ENCODE results near the gene PPP2R5E.
"Not testable (repeated sequence)": the region's sequence is repeated elsewhere in the genome, so short reads cannot be mapped to it uniquely, and the experiment has no call there.

PPP2R5E gene

DNA sequence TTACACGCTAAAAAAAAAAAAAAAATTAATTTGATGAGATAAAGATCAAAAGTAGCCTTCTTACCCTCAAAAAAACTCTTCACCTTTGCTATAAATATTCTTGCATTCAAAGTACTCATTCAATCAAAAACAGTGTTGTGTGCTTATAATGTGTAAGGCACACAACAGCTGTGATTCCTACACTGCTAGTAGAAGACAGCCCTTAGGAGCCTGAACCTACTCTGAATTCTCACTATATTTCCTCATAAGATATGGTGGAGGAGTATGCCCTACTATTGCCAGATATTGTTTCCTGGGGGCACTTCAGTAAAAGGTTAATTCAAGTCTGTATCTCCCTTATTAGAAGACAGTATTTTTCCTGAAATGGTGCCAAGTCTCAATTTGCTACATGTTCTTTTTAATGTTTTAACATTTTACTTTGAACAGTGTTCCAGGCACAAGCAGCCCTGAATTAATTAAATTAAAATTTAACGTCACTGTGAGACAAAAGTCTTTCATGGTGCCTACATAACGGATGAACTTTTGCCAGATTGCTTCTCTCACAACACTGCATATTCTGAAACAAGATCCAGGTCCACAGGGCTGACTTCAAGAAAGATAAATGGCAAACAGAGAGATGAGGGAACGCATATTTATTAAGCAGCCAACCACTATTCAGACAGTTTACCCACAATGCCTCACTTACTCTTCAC, 19.3 kb downstream of the PPP2R5E start:
- TF ChIP-seq, protein P1, sequence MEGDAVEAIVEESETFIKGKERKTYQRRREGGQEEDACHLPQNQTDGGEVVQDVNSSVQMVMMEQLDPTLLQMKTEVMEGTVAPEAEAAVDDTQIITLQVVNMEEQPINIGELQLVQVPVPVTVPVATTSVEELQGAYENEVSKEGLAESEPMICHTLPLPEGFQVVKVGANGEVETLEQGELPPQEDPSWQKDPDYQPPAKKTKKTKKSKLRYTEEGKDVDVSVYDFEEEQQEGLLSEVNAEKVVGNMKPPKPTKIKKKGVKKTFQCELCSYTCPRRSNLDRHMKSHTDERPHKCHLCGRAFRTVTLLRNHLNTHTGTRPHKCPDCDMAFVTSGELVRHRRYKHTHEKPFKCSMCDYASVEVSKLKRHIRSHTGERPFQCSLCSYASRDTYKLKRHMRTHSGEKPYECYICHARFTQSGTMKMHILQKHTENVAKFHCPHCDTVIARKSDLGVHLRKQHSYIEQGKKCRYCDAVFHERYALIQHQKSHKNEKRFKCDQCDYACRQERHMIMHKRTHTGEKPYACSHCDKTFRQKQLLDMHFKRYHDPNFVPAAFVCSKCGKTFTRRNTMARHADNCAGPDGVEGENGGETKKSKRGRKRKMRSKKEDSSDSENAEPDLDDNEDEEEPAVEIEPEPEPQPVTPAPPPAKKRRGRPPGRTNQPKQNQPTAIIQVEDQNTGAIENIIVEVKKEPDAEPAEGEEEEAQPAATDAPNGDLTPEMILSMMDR (IDR thresholded peaks at IDR 0.05; ENCODE audit: low read depth, low read length, missing control alignments): no peak
- DNase-seq (ENCODE audit: low read depth): no peak
- no peak overlapping the region for H3K4me3 ChIP-seq (ENCODE audit: low read depth, low read length)

DNA sequence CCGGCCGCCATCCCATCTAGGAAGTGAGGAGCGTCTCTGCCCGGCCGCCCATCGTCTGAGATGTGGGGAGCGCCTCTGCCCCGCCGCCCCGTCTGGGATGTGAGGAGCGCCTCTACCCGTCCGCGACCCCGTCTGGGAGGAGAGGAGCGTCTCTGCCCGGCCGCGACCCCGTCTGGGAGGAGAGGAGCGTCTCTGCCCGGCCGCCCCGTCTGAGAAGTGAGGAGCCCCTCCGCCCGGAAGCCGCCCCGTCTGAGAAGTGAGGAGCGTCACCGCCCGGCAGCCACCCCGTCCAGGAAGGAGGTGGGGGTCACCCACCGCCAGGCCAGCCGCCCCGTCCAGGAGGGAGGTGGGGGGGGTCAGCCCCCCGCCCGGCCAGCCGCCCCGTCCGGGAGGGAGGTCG, 20.7 kb downstream of the PPP2R5E start:
- DNase-seq (ENCODE audit: low read depth): not testable (repeated sequence)

DNA sequence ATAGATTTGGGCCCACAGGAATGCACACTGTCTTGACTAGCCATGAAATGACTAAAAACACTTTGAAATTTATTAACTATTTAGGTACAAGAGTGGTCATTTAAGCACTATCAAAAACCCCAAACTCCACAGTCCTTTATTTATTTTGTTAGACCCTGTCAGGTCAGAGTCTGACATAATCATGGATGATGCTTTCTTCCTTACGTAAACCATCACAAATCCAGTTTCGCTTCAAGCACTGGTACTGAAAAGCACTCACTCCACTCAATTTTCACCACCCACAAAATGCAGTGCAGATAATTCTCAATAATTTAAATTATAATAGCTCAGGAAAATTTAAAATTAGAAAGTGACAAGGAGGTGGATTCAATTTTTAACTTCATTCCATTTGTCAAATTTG, 25.8 kb downstream of the PPP2R5E start:
- no peak for DNase-seq (ENCODE audit: low read depth)
- TF ChIP-seq, protein P1 (IDR thresholded peaks at IDR 0.05; ENCODE audit: low read depth, low read length, missing control alignments): no peak
- no peak overlapping the region for H3K4me3 ChIP-seq (ENCODE audit: low read depth, low read length)

More for the DNA sequence above, 20.7 kb downstream of the PPP2R5E start:
- not testable (repeated sequence) for H3K4me3 ChIP-seq (ENCODE audit: low read depth, low read length)

DNA sequence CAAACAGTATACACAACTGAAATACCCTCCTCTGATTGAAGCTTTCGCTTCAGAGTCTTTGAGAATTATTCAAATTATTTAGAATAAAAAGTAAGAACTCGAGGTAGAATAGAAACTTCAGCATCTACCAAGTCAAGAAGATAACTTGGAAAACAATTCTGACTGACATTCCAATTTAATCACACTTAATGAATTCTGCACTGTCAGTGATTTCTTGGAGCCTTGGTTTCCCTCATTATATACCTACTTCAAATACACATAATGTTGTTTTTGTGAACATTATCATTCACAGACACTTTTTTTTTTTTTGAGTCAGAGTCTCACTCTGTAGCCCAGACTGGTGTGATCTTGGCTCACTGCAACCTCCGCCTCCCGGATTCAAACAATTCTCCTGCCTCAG, 27.9 kb downstream of the PPP2R5E start:
- TF ChIP-seq, protein P1 (IDR thresholded peaks at IDR 0.05; ENCODE audit: low read depth, low read length, missing control alignments): no peak
- H3K4me3 ChIP-seq (ENCODE audit: low read depth, low read length): no peak overlapping the region
- DNase-seq (ENCODE audit: low read depth): no peak

DNA sequence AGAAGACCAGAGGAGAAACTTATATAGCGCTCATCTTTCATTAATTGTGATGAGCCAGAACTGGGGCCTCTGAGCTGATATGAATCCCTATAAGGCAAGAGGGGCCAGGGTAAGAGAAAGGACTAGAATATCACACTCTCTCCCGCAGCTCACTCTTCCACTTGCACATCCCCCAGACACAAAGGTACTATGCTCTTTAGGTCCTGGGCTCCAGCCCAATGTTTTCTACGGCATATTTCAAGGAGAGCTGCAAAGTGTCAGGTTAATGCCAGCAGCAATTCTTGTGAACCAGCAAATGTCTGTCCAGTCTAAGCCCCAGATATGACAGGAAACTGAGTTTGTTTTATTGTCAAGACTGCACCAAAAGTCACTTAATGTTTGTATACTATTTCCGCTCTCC, 29.4 kb downstream of the PPP2R5E start:
- no peak overlapping the region for H3K4me3 ChIP-seq (ENCODE audit: low read depth, low read length)

DNA sequence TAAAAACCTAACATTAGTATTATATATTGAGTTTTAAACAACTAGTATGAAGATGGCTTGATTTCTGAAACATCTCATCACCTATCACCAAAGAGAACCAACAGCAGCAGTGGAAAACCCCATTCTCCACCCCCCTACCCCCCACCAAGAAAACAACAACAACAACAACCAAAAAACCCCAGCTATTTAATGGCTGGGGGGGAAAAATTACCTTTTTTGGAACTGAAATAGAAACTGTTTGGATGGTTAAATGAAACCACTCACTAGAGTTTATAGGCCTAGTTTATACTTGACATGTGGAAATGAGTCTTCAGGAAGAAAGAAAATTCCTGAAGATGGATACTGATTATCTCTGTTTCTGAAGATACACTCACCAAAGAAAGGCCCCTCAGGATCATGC, 30.3 kb downstream of the PPP2R5E start:
- TF ChIP-seq, protein P1 (IDR thresholded peaks at IDR 0.05; ENCODE audit: low read depth, low read length, missing control alignments): no peak
- no peak overlapping the region for H3K4me3 ChIP-seq (ENCODE audit: low read depth, low read length)
- DNase-seq (ENCODE audit: low read depth): no peak

More for the DNA sequence above, 29.4 kb downstream of the PPP2R5E start:
- DNase-seq (ENCODE audit: low read depth): no peak
- TF ChIP-seq, protein P1 (IDR thresholded peaks at IDR 0.05; ENCODE audit: low read depth, low read length, missing control alignments): no peak

DNA sequence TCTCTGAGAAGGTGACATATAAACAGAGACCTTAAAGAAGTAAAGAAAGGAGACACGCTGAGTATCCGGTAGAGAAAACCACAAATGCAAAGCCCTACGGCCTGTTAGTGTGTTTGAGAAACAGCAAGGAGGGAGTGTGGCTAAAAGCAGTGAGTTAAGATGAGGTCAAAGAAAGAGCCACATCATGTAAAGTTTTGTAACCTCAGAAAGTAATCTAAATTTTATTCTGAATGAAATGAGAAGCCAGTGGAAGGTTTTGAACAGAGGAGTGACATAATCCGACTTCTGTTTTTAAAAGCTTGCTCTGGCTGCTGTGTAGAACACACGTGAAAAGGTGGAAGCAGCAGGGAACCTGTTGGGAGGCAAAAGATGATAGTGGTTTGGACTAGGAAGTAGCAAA, 32.6 kb downstream of the PPP2R5E start:
- peak; percentile 10 for DNase-seq (ENCODE audit: low read depth)
- TF ChIP-seq, protein P1 (IDR thresholded peaks at IDR 0.05; ENCODE audit: low read depth, low read length, missing control alignments): no peak
- no peak overlapping the region for H3K4me3 ChIP-seq (ENCODE audit: low read depth, low read length)
